NCI-H2171 treated with DMSO at 0.1 percent for 48 hours (cell line): ENCODE results near the gene TERC.

Experiments
- DNase-seq: peaks from one replicate; lab custom pipeline; 2025; lab: John Stamatoyannopoulos, UW

Gene TERC

GRCh38 chr3:169764882-169765612, at the start of gene TERC:
Gene TERC, minus strand, starts transcription at chr3:169765060.
- DNase-seq = peak; percentile 92

GRCh38 chr3:169813757-169814517, 49.1 kb upstream of the TERC start:
- DNase-seq = peak; percentile 41

DNA sequence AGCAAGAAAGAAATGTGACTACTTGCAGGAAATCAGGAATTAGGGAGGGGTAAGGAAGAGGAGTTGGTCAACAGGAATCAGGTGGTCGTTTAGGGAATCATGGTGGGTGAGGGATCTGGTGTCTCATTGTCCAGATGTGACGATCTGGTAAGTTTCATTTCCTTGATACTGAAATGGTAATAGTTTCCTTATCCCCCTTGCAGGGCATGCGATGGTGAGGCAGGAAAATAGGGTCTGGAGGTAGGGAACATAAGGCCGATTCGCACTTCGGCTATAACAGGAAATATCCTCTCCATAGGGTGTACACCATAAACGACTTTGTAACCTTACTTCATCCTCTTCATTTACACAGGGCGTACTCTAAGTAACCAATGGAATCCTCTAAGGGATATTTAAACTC, 48.4 kb upstream of the TERC start:
- no peak for DNase-seq

GRCh38 chr3:169812332-169813235, 47.7 kb upstream of the TERC start, which contains the start of the genes LRRC34 and LRRIQ4:
Gene LRRC34, minus strand, starts transcription at chr3:169812904. Its CDS starts 356 bp downstream, at chr3:169812548.
Gene LRRIQ4, plus strand, starts transcription at chr3:169812870. Its CDS starts 9,052 bp downstream, at chr3:169821922.
- DNase-seq = peak; percentile 84

DNA sequence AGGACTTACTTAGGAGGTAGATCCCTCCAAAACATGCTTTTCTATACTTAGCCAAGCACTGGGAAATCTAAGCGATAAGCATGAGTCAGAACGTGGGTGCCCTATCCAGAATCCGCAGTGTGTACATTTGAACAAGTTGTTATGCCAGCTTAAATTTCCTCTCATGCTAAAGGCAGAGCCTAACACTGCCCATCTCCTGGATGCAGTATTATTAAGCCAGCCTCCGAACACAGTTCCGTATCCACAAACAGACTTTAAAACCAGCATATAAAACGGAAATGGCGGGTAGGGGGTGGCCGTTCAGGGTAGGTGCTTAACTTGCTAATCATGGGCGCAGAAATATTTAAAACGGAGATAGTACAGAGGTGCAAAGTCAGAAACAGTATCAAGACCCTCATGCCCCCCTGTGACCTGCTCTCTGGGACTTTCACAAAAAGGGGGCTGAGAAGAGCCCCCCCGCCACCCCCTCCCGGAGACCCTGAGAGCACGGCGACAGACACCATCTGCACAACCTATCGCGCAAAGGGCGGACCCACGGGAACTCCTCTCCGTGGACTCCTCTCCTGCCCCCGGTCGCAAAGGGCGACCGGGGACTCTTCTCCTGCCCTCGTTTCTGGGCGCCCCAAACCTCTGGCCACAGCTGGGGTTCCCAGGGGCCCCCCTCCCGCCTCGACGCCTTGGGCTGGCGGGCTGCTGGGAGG, 46.9 kb upstream of the TERC start:
- peak; percentile 40 for DNase-seq

DNA sequence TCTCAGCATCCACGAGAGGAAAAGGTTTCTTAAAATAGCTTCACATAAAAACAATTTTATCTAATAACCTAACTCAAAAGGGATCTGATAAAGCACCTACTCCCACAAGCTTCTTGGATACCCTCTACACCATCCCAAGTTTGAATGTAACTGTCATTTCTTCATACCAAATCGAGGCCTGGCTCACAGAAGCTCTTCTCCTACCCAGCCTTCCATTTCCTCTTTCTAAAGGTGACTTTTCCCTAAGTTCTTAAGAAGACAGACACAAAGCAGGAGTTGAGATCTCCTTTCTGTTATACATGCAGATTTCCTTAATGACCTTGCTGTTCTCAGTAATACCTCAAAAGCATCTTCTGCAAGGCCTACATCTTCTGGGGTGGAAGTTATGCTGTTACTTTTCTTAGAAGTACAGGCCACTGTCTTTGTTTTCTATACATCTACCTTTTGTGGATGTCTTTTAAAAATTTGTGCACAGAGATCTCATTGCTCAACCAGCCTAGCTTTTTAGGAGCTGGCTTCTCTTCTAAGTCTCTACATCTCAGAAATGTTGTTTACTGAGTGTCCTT, 44.5 kb upstream of the TERC start:
- no peak for DNase-seq

GRCh38 chr3:169804681-169805080, 39.8 kb upstream of the TERC start:
- DNase-seq = no peak

DNA sequence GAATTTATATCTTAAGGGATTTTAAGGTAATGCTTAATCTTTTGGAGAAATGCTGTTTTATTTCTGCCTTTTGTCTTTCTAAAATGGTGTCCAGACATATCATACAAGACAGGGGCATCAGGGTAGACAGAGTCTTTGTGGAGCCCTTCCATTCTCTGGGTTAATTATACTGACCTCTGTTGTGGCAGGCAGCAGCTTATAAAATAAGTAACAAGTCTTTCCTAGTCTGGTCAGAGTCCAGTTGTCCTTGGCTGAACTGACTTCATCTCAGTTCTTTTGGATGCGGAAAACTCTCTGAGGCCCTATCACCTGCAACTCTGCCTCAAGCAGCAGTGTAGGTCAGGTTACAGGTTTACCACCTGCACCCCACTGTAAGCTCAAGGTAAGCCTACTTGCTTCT, 27.5 kb upstream of the TERC start:
- DNase-seq = no peak

DNA sequence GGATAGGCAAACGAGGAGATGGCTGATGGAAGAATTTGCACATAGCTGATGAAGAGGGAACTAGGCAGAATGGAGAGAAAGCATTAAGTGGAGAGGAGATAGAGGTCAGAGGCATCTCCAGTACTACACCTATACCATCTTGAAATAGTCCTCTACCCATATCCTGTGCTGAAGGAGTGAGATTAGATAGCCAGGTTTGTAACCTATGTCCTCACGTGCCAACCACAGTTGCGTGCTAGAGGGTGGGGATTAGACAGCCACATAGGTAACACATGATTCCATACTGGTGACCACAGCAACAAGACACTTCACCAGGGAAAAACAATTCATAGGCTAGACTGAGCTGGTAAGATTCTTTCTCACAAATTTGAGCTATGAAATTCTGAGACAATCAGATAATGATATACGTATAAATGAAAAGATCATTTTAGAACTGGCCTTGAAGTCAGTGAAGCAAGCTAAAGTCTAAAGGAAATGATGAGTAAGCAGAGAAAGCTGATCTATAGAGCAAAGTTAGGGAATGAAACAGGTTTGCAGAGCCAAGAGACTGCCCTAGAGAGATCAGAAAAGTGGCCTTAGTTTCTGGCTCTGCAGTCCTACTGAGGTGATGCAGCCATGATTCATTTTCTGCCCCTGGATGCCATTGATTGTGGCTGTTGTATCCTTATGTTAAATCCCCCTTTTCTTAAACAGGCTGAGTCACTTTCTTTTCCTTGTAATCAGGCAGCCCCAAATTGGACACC, 26.0 kb upstream of the TERC start:
- DNase-seq = no peak

GRCh38 chr3:169790219-169790618, 25.4 kb upstream of the TERC start:
- no peak for DNase-seq

GRCh38 chr3:169787791-169788190, 22.9 kb upstream of the TERC start:
- DNase-seq = no peak

GRCh38 chr3:169787120-169787519, 22.3 kb upstream of the TERC start:
- DNase-seq = no peak

DNA sequence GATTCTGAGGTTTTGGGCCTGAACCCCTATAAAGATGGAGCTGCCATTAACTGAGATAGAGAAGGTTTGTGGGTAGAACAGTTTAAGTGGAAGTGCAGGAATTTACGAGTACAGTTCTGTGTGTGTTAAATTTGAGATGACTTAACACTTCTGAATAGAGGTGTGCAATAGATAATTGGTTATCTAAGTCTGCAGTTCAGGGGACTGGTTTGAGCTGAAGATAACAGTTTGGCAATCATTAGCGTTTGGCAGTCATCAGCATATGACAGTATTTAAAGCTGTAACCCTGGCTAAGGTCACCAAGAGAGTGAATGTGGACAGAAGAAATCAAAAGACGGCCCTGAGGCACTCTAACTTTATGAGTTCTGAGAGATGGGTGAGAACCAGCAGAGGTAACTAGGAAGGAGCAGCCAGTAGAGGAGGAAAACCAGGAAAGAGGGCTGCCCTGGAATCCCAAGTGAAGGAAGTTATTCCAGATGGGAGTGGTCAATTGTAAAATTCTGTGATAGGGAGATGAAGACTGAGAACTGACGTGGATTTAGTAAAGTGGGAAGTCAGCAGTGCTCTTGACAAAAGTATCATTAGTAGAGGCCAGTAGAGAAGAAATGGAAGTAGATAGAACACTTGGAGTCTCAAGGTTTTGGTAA, 16.5 kb upstream of the TERC start:
- DNase-seq = no peak

DNA sequence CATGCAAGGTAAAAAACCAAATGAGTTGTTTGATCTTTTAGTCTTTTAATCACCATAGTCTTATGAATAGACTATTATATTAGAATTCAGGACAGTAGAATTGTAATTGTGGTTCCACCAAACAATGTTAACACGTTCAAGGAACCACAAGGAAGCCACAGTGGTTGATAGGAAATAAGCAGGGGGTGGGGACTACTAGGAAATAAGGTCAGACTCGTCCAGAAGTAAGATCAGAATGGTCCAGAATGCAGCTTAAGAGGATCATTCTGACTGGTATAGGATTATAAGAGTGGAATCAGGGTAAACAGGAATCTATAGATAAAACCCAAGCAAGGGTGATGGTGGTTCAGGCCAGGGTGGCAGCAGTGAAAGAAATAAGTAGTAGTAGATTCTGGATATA, 15.9 kb upstream of the TERC start:
- no peak for DNase-seq

DNA sequence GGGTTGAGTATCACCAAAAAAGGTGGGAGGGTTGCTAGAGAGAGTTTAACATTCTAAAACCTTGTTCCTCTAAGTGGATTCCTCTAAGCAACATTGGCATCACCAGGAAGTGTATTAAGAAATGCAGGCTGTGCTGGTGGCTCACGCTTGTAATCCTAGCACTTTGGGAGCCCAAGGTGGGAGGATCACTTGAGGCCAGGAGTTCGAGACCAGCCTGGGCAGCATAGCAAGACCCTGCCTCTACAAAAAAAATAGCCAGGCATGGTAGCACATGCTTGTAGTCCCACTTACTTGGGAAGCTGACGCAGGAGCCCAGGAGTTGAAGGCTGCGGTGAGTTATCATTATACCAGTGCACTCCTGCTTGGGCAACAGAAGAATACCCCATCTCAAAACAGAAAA, 13.0 kb upstream of the TERC start:
- no peak for DNase-seq

- DNase-seq = no peak
Observed at GRCh38 chr3:169774186-169774585, 9.3 kb upstream of the TERC start.

DNA sequence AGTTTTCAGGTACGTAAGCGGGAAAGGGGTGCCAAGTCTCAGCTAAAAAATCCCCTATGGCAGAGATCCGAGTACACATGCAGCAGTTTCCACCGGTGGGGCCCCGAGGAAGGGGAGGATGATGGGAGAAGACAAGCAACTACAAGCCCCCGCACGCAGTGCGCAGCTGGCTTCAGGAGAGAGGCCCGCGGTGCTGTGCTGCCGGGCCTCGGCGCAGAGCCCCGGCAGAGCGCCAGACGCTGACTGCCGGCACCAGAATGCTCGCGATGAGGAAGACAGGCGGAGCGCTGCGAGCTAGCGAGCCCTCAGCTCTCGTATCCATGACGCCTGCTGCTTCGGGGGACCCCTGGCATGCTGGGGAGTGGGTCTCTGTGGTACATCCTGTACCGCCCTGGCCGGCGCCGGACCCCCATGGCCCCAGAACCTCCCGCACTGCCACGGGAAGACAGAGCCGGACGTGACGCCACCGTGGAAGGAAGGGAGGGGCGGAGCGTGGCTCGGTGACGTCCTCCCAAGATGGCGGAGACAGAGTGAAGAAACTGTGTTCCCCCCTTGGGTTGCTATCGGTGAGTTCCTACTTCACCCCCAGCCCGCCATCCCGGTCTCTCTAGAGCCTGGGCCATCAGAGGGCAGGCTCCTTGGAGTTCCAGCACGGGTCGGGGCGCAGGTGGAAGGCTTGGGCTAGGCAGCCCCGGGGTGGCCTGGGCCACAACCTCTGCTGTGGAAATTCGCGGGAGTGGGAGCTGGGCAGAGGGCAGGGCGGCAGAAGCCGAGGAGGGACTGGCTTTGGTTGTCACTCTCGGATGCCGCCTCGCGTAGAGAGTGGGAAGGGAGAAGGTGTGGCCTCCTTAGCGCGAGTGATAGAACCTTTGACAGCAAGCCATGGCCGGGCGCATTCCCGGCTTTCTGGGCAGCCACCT, 8.3 kb upstream of the TERC start, which contains the start of gene MYNN:
Gene MYNN, plus strand, starts transcription at position 500 of the 920 bp plus-strand sequence. CDS start 900 bp downstream, outside the sequence.
- DNase-seq = peak; percentile 89

- peak; percentile 93 for DNase-seq
Observed at GRCh38 chr3:169772305-169772896, 7.5 kb upstream of the TERC start.
